ENCODE data around the gene SLC36A4.
"Not testable (repeated sequence)": the region's sequence is repeated elsewhere in the genome, so short reads cannot be mapped to it uniquely, and the experiment has no call there.

SLC36A4 gene

GRCh38 chr11:93197380-93198214 is at the start of gene SLC36A4:
TSS of gene SLC36A4 (minus strand) at chr11:93197991. CDS start at chr11:93197832, 159 bp downstream.
- DNase-seq (ENCODE audit: low spot score): peak; percentile 72
- ChIA-PET CTCF (interaction anchor here (0.6 kb wide), 3 partner anchors 55 to 221 kb away, joined by 3 read pairs; no protein-coding TSS in a partner anchor), POLR2A (ENCODE audit: low non-redundant PET) (no interaction called here)
- no peak for TF ChIP-seq CTCF (conservative IDR thresholded peaks at IDR 0.05; ENCODE audit: low read depth)
- peak within 1 kb of the TSS; percentile 87 for H3K27ac ChIP-seq

- H3K27ac ChIP-seq; POLR2A ChIA-PET (ENCODE audit: low non-redundant PET); CTCF ChIA-PET; DNase-seq (ENCODE audit: low spot score): not testable (repeated sequence)
These were observed 49.0 kb upstream of the SLC36A4 start for GRCh38 chr11:93246790-93247189.

- ChIA-PET POLR2A (ENCODE audit: low non-redundant PET) (no interaction called here), CTCF (no interaction called here)
- TF ChIP-seq CTCF (conservative IDR thresholded peaks at IDR 0.05; ENCODE audit: low read depth): no peak
- DNase-seq (ENCODE audit: low spot score): no peak
- H3K27ac ChIP-seq: no peak overlapping the region
These were observed 46.2 kb upstream of the SLC36A4 start for GRCh38 chr11:93244018-93244417.

GRCh38 chr11:93239966-93240365 is 42.2 kb upstream of the SLC36A4 start:
- CTCF ChIA-PET: no interaction called here
- no peak for DNase-seq (ENCODE audit: low spot score)
- no peak for TF ChIP-seq CTCF (conservative IDR thresholded peaks at IDR 0.05; ENCODE audit: low read depth)
- H3K27ac ChIP-seq: no peak overlapping the region
- POLR2A ChIA-PET (ENCODE audit: low non-redundant PET): no interaction called here

GRCh38 chr11:93238956-93239355 is 41.2 kb upstream of the SLC36A4 start:
- TF ChIP-seq CTCF (conservative IDR thresholded peaks at IDR 0.05; ENCODE audit: low read depth): no peak
- POLR2A ChIA-PET (ENCODE audit: low non-redundant PET): no interaction called here
- H3K27ac ChIP-seq: no peak overlapping the region
- CTCF ChIA-PET: no interaction called here
- no peak for DNase-seq (ENCODE audit: low spot score)

- ChIA-PET CTCF (interaction anchor here (1.2 kb wide), 1 partner anchor 416 kb away, joined by 3 read pairs; no protein-coding TSS in a partner anchor), POLR2A (ENCODE audit: low non-redundant PET) (no interaction called here)
- peak; percentile 29 for DNase-seq (ENCODE audit: low spot score)
- peak; percentile 24 for TF ChIP-seq CTCF (conservative IDR thresholded peaks at IDR 0.05; ENCODE audit: low read depth)
- no peak overlapping the region for H3K27ac ChIP-seq
These were observed 39.2 kb upstream of the SLC36A4 start for GRCh38 chr11:93236741-93237675.
